GM19397 (cell line): ENCODE measurements around the gene RNF39.

ENCODE experiments used
- ATAC-seq: cut with Tn5 transposase; IDR thresholded peaks from one replicate; pipeline ENCODE4 v1.9.1; 2021; ENCODE audit warnings: mild to moderate bottlenecking, moderate library complexity; ENCODE audit not compliant: unreplicated experiment

RNF39 gene

DNA sequence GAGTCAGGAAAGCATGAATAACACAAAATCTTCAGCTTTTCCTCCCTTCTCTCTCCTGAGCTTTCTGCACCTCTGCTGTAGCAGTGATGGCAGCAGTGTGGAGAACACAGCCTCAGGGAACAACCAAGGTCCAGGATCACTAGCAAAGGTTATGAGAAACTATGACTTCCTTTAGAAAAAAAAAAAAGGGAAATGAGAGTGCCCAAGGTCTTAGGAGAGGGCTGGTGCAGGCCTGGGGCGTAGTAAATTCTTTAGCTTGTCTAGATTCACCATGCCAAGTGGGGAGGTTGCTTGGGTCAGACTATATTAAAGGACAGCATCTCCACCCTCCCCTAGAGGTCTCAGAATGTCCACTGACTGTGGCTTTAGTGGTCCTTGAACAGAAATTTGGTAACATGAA is 54.9 kb downstream of the RNF39 start:
- ATAC-seq = no peak
